ENCODE measurements around the gene PEX1. TPM values are rescaled to one million over a fixed set of nuclear protein-coding genes. Genes with fewer than 3 reads are reported as not detected.
"Not testable (repeated sequence)": the region's sequence is repeated elsewhere in the genome, so short reads cannot be mapped to it uniquely, and the experiment has no call there.

PEX1 gene
- total RNA-seq, 1 donor from 2014 or later: 7.1 TPM

GRCh38 chr7:92475851-92476590, 52.3 kb downstream of the PEX1 start:
- not testable (repeated sequence) for H3K4me3 Mint-ChIP-seq (ENCODE audit: unreplicated experiment); H3K9me3 ChIP-seq (ENCODE audit: insufficient read depth, low read depth, low read length); DNase-seq (ENCODE audit: low read depth); H3K9ac ChIP-seq (ENCODE audit: low read length); H3K36me3 ChIP-seq (ENCODE audit: insufficient read depth, low read length); H3K27me3 Mint-ChIP-seq (ENCODE audit: low read depth, unreplicated experiment); FAIRE-seq; H4K20me1 ChIP-seq (ENCODE audit: insufficient read depth, low read length); H3K27ac Mint-ChIP-seq (ENCODE audit: unreplicated experiment); H3K4me2 ChIP-seq (ENCODE audit: low read length); H3K9me3 Mint-ChIP-seq (ENCODE audit: unreplicated experiment); H3K4me1 ChIP-seq (ENCODE audit: insufficient read depth, low read length); H3K4me1 Mint-ChIP-seq (ENCODE audit: low read depth, unreplicated experiment); H3K27me3 ChIP-seq (ENCODE audit: insufficient read depth, low read length); H3K4me3 ChIP-seq (ENCODE audit: insufficient read depth, low read depth, low read length); H3K27ac ChIP-seq (ENCODE audit: low read depth, low read length); H3K79me2 ChIP-seq (ENCODE audit: insufficient read depth, low read length); H2AFZ ChIP-seq (ENCODE audit: low read depth, low read length)
- peaks cover 23% of the 10 kb centered on the region for H3K36me3 Mint-ChIP-seq (ENCODE audit: low read depth, unreplicated experiment)

- H3K79me2 ChIP-seq (ENCODE audit: insufficient read depth, low read length); FAIRE-seq: not testable (repeated sequence)
Measured at GRCh38 chr7:92475261-92475770, 53.0 kb downstream of the PEX1 start.

GRCh38 chr7:92473989-92474388, 54.3 kb downstream of the PEX1 start:
- FAIRE-seq; H3K4me3 ChIP-seq (ENCODE audit: insufficient read depth, low read depth, low read length): not testable (repeated sequence)

More at GRCh38 chr7:92475261-92475770, 53.0 kb downstream of the PEX1 start:
- H3K27me3 ChIP-seq (ENCODE audit: insufficient read depth, low read length); H3K4me2 ChIP-seq (ENCODE audit: low read length); H3K9ac ChIP-seq (ENCODE audit: low read length); H3K4me1 ChIP-seq (ENCODE audit: insufficient read depth, low read length); H3K4me3 ChIP-seq (ENCODE audit: insufficient read depth, low read depth, low read length); H3K27ac Mint-ChIP-seq (ENCODE audit: unreplicated experiment); H3K9me3 ChIP-seq (ENCODE audit: insufficient read depth, low read depth, low read length); H3K9me3 Mint-ChIP-seq (ENCODE audit: unreplicated experiment); H3K4me3 Mint-ChIP-seq (ENCODE audit: unreplicated experiment); H2AFZ ChIP-seq (ENCODE audit: low read depth, low read length); H3K27ac ChIP-seq (ENCODE audit: low read depth, low read length); H3K27me3 Mint-ChIP-seq (ENCODE audit: low read depth, unreplicated experiment); H3K36me3 ChIP-seq (ENCODE audit: insufficient read depth, low read length); H3K4me1 Mint-ChIP-seq (ENCODE audit: low read depth, unreplicated experiment); H4K20me1 ChIP-seq (ENCODE audit: insufficient read depth, low read length); DNase-seq (ENCODE audit: low read depth): not testable (repeated sequence)
- H3K36me3 Mint-ChIP-seq (ENCODE audit: low read depth, unreplicated experiment): peaks cover 23% of the 10 kb centered on the region

GRCh38 chr7:92468589-92468988, 59.7 kb downstream of the PEX1 start:
- H3K4me1 ChIP-seq (ENCODE audit: insufficient read depth, low read length); H3K4me3 ChIP-seq (ENCODE audit: insufficient read depth, low read depth, low read length); H3K9me3 ChIP-seq (ENCODE audit: insufficient read depth, low read depth, low read length); H3K4me3 Mint-ChIP-seq (ENCODE audit: unreplicated experiment); H3K79me2 ChIP-seq (ENCODE audit: insufficient read depth, low read length); H3K4me2 ChIP-seq (ENCODE audit: low read length); H3K27me3 ChIP-seq (ENCODE audit: insufficient read depth, low read length); H2AFZ ChIP-seq (ENCODE audit: low read depth, low read length); H3K9ac ChIP-seq (ENCODE audit: low read length); FAIRE-seq; H3K4me1 Mint-ChIP-seq (ENCODE audit: low read depth, unreplicated experiment); H3K27ac ChIP-seq (ENCODE audit: low read depth, low read length); H3K36me3 ChIP-seq (ENCODE audit: insufficient read depth, low read length); DNase-seq (ENCODE audit: low read depth); H3K27me3 Mint-ChIP-seq (ENCODE audit: low read depth, unreplicated experiment); H3K27ac Mint-ChIP-seq (ENCODE audit: unreplicated experiment); H4K20me1 ChIP-seq (ENCODE audit: insufficient read depth, low read length): not testable (repeated sequence)
- Mint-ChIP-seq H3K9me3 (ENCODE audit: unreplicated experiment) (peaks cover 11% of the 10 kb centered on the region), H3K36me3 (ENCODE audit: low read depth, unreplicated experiment) (peaks cover 41% of the 10 kb centered on the region)

More at GRCh38 chr7:92473989-92474388, 54.3 kb downstream of the PEX1 start:
- H3K79me2 ChIP-seq (ENCODE audit: insufficient read depth, low read length); H3K4me1 Mint-ChIP-seq (ENCODE audit: low read depth, unreplicated experiment); H2AFZ ChIP-seq (ENCODE audit: low read depth, low read length); H4K20me1 ChIP-seq (ENCODE audit: insufficient read depth, low read length); H3K4me3 Mint-ChIP-seq (ENCODE audit: unreplicated experiment); H3K36me3 ChIP-seq (ENCODE audit: insufficient read depth, low read length); DNase-seq (ENCODE audit: low read depth); H3K4me1 ChIP-seq (ENCODE audit: insufficient read depth, low read length); H3K27ac Mint-ChIP-seq (ENCODE audit: unreplicated experiment); H3K27me3 ChIP-seq (ENCODE audit: insufficient read depth, low read length); H3K27me3 Mint-ChIP-seq (ENCODE audit: low read depth, unreplicated experiment); H3K4me2 ChIP-seq (ENCODE audit: low read length); H3K9me3 ChIP-seq (ENCODE audit: insufficient read depth, low read depth, low read length); H3K9ac ChIP-seq (ENCODE audit: low read length); H3K27ac ChIP-seq (ENCODE audit: low read depth, low read length); H3K9me3 Mint-ChIP-seq (ENCODE audit: unreplicated experiment): not testable (repeated sequence)
- H3K36me3 Mint-ChIP-seq (ENCODE audit: low read depth, unreplicated experiment): peaks cover 35% of the 10 kb centered on the region
